Measurements from ENCODE around the gene DST. TPM values are rescaled to one million over a fixed set of nuclear protein-coding genes. Genes with fewer than 3 reads are reported as not detected.

Gene DST
- 272 and 329 TPM in 2 replicates for total RNA-seq

DNA sequence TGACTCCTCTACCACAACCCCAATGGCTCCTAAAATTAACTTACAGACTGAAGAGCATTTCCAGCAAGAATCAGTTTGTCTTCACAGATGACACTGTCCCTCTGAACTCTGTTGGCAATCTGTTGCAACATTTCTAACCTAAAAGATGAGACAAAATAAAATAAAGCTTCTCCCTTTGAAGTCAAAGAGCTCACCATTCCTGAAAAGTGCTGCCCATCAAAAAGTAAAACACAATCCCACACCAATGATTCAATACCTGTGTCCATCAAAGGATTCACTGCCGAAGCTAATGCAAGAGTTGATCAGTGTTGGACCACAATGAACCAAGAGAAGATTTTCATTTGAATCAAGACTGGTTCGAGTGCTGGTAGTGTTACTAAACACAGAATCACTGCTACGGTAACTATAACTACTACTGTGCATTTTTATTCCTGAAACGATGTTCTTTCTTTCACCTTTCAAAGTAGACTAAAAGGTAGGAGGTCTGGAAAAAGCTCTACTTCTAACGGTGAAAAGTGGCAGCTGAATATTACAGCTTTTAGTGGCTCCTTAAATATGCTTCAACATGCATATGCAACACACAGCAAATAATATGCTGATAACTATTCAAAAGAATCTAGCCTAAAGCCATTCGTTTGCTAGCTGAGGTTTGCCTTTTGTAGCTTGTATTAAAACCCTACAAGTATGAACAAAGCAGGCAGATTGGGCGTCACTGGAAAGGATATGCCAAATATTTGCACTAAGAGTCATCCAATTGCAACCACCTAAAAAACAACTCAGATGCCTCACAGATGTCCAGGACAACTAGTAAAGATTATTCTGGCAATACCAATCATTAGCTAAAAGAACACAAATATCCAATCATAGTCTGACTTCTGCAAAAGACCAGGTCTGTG lies at the start of gene DST:
Gene DST, minus strand, starts transcription at position 524 of the 896 bp plus-strand sequence.

